ENCODE results near the gene TMEM164.
A peak's percentile ranks its signal among the peaks of the same experiment; 100 is the strongest.

TMEM164 gene

GRCh38 chrX:110004215-110004614 is 1.3 kb downstream of the TMEM164 start:
- H3K4me3 ChIP-seq (ENCODE audit: control insufficient read depth in 1 of 7, extremely low read depth in 1 of 7, insufficient read depth in 4 of 7, low read depth in 2 of 7, low read length in 6 of 7): peak overlapping the region in 2 of 7 experiments; percentile 72 to 82
- no peaks in the 10 kb centered on the region for H3K9me3 ChIP-seq (ENCODE audit: control extremely low read depth in 1 of 5, control insufficient read depth in 4 of 5, insufficient read depth in 2 of 5, low read depth in 1 of 5, low read length in 4 of 5)
- H3K4me1 ChIP-seq (ENCODE audit: control extremely low read depth in 1 of 4, control insufficient read depth in 4 of 4, insufficient read depth in 4 of 4, low read length in 3 of 4): peaks cover 0 to 37% (median 21%) of the 10 kb centered on the region in 4 experiments
- POLR2A ChIA-PET: no interaction called here
- 90% methylated on average over 6 of the region's 8 CpGs for WGBS (ENCODE audit: insufficient coverage)
- CTCF ChIA-PET: no interaction called here
- H3K27ac ChIP-seq (ENCODE audit: insufficient read depth in 1 of 2, low read depth in 1 of 2, low read length in 2 of 2, poor library complexity in 1 of 2, severe bottlenecking in 2 of 2): no peak overlapping the region
- peaks cover 0 to 5% (median 0%) of the 10 kb centered on the region in 4 experiments for H3K36me3 ChIP-seq (ENCODE audit: control insufficient read depth in 4 of 4, insufficient read depth in 4 of 4, low read length in 3 of 4)
- DNase-seq: no peak
- H3K27me3 ChIP-seq (replicated peaks in 2 of 5; ENCODE audit: control insufficient read depth in 4 of 5, insufficient read depth in 5 of 5, low read length in 4 of 5): peaks cover 0 to 15% (median 0%) of the 10 kb centered on the region in 5 experiments

GRCh38 chrX:110004731-110005369 is 1.9 kb downstream of the TMEM164 start:
- H3K4me1 ChIP-seq (ENCODE audit: control extremely low read depth in 1 of 4, control insufficient read depth in 4 of 4, insufficient read depth in 4 of 4, low read length in 3 of 4): peaks cover 0 to 37% (median 21%) of the 10 kb centered on the region in 4 experiments
- WGBS (ENCODE audit: insufficient coverage): 91% methylated on average over 2 of the region's 3 CpGs
- peak overlapping the region in 1 of 7 experiments; percentile 82 for H3K4me3 ChIP-seq (ENCODE audit: control insufficient read depth in 1 of 7, extremely low read depth in 1 of 7, insufficient read depth in 4 of 7, low read depth in 2 of 7, low read length in 6 of 7)
- no peak for DNase-seq
- CTCF ChIA-PET: interaction anchor here (1.3 kb wide), 1 partner anchor 95 kb away, joined by 3 read pairs; no protein-coding TSS in a partner anchor
- no peaks in the 10 kb centered on the region for H3K9me3 ChIP-seq (ENCODE audit: control extremely low read depth in 1 of 5, control insufficient read depth in 4 of 5, insufficient read depth in 2 of 5, low read depth in 1 of 5, low read length in 4 of 5)
- peaks cover 0 to 5% (median 0%) of the 10 kb centered on the region in 4 experiments for H3K36me3 ChIP-seq (ENCODE audit: control insufficient read depth in 4 of 4, insufficient read depth in 4 of 4, low read length in 3 of 4)
- POLR2A ChIA-PET: no interaction called here
- peaks cover 0 to 15% (median 0%) of the 10 kb centered on the region in 5 experiments for H3K27me3 ChIP-seq (replicated peaks in 2 of 5; ENCODE audit: control insufficient read depth in 4 of 5, insufficient read depth in 5 of 5, low read length in 4 of 5)
- H3K27ac ChIP-seq (ENCODE audit: insufficient read depth in 1 of 2, low read depth in 1 of 2, low read length in 2 of 2, poor library complexity in 1 of 2, severe bottlenecking in 2 of 2): no peak overlapping the region

GRCh38 chrX:110006161-110006560 is 3.2 kb downstream of the TMEM164 start:
- H3K27ac ChIP-seq (ENCODE audit: insufficient read depth in 1 of 2, low read depth in 1 of 2, low read length in 2 of 2, poor library complexity in 1 of 2, severe bottlenecking in 2 of 2): no peak overlapping the region
- H3K27me3 ChIP-seq (replicated peaks in 2 of 5; ENCODE audit: control insufficient read depth in 4 of 5, insufficient read depth in 5 of 5, low read length in 4 of 5): peaks cover 0 to 15% (median 0%) of the 10 kb centered on the region in 5 experiments
- peaks cover 0 to 5% (median 0%) of the 10 kb centered on the region in 4 experiments for H3K36me3 ChIP-seq (ENCODE audit: control insufficient read depth in 4 of 4, insufficient read depth in 4 of 4, low read length in 3 of 4)
- ChIA-PET CTCF (interaction anchor here (1.0 to 1.3 kb wide), 2 partner anchors 11 to 96 kb away, joined by 3 read pairs; no protein-coding TSS in a partner anchor), POLR2A (no interaction called here)
- no peak for DNase-seq
- H3K4me1 ChIP-seq (ENCODE audit: control extremely low read depth in 1 of 4, control insufficient read depth in 4 of 4, insufficient read depth in 4 of 4, low read length in 3 of 4): peaks cover 0 to 37% (median 21%) of the 10 kb centered on the region in 4 experiments
- H3K9me3 ChIP-seq (ENCODE audit: control extremely low read depth in 1 of 5, control insufficient read depth in 4 of 5, insufficient read depth in 2 of 5, low read depth in 1 of 5, low read length in 4 of 5): no peaks in the 10 kb centered on the region
- peak overlapping the region in 1 of 7 experiments; percentile 4 for H3K4me3 ChIP-seq (ENCODE audit: control insufficient read depth in 1 of 7, extremely low read depth in 1 of 7, insufficient read depth in 4 of 7, low read depth in 2 of 7, low read length in 6 of 7)
- WGBS (ENCODE audit: insufficient coverage): 84% methylated on average over 2 of the region's 2 CpGs

- POLR2A ChIA-PET: no interaction called here
- Histone ChIP-seq H3K9me3 (ENCODE audit: control extremely low read depth in 1 of 5, control insufficient read depth in 4 of 5, insufficient read depth in 2 of 5, low read depth in 1 of 5, low read length in 4 of 5) (no peaks in the 10 kb centered on the region), H3K36me3 (ENCODE audit: control insufficient read depth in 4 of 4, insufficient read depth in 4 of 4, low read length in 3 of 4) (peaks cover 0 to 5% (median 1%) of the 10 kb centered on the region in 4 experiments), H3K4me3 (ENCODE audit: control insufficient read depth in 1 of 7, extremely low read depth in 1 of 7, insufficient read depth in 4 of 7, low read depth in 2 of 7, low read length in 6 of 7) (no peak overlapping the region), H3K27me3 (replicated peaks in 2 of 5; ENCODE audit: control insufficient read depth in 4 of 5, insufficient read depth in 5 of 5, low read length in 4 of 5) (peaks cover 0 to 10% (median 0%) of the 10 kb centered on the region in 5 experiments), H3K27ac (ENCODE audit: insufficient read depth in 1 of 2, low read depth in 1 of 2, low read length in 2 of 2, poor library complexity in 1 of 2, severe bottlenecking in 2 of 2) (no peak overlapping the region), H3K4me1 (ENCODE audit: control extremely low read depth in 1 of 4, control insufficient read depth in 4 of 4, insufficient read depth in 4 of 4, low read length in 3 of 4) (peaks cover 0 to 35% (median 20%) of the 10 kb centered on the region in 4 experiments)
- WGBS (ENCODE audit: insufficient coverage): 76% methylated on average over 2 of the region's 3 CpGs
- no peak for DNase-seq
- CTCF ChIA-PET: no interaction called here
Observed at GRCh38 chrX:110006821-110007375, 4.0 kb downstream of the TMEM164 start.

DNA sequence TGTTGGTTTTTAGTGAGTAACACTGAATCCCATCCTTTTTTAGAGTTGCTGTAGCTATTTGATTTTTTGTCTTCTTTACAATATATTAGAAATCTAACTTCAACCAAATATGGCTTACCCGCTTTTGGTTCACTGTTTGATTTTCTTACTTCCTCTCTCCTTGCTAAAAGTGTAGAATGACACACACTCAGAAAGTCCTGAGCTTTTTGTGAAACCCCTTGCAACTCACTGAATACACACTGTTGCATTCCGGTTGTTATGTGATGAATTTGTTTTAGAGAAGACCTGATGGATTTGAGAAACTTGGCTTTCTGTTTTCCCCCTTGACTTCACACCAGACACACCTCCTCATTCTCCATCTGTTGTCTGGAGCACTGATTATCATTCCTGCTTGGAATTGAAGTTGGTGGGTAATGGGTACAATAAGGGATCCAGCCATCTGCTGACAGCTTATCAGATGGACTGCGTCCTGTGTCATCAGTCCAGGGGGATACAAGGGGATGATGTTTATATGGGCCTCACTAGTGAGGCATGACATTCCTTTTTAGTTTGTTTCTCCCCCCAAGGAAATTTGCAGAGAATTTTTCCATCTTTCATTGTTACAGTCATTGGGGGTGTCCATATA is 5.2 kb downstream of the TMEM164 start:
- peaks cover 0 to 32% (median 18%) of the 10 kb centered on the region in 4 experiments for H3K4me1 ChIP-seq (ENCODE audit: control extremely low read depth in 1 of 4, control insufficient read depth in 4 of 4, insufficient read depth in 4 of 4, low read length in 3 of 4)
- CTCF ChIA-PET: interaction anchor here (0.7 to 1.3 kb wide), 2 partner anchors 18 to 145 kb away, joined by 3 read pairs; no protein-coding TSS in a partner anchor
- H3K27ac ChIP-seq (ENCODE audit: insufficient read depth in 1 of 2, low read depth in 1 of 2, low read length in 2 of 2, poor library complexity in 1 of 2, severe bottlenecking in 2 of 2): no peak overlapping the region
- POLR2A ChIA-PET: no interaction called here
- H3K9me3 ChIP-seq (ENCODE audit: control extremely low read depth in 1 of 5, control insufficient read depth in 4 of 5, insufficient read depth in 2 of 5, low read depth in 1 of 5, low read length in 4 of 5): no peaks in the 10 kb centered on the region
- H3K36me3 ChIP-seq (ENCODE audit: control insufficient read depth in 4 of 4, insufficient read depth in 4 of 4, low read length in 3 of 4): peaks cover 0 to 14% (median 2%) of the 10 kb centered on the region in 4 experiments
- peaks cover 0 to 7% (median 0%) of the 10 kb centered on the region in 5 experiments for H3K27me3 ChIP-seq (replicated peaks in 2 of 5; ENCODE audit: control insufficient read depth in 4 of 5, insufficient read depth in 5 of 5, low read length in 4 of 5)
- 83% methylated on average over 1 of the region's 3 CpGs for WGBS (ENCODE audit: insufficient coverage)
- DNase-seq: no peak
- H3K4me3 ChIP-seq (ENCODE audit: control insufficient read depth in 1 of 7, extremely low read depth in 1 of 7, insufficient read depth in 4 of 7, low read depth in 2 of 7, low read length in 6 of 7): no peak overlapping the region

- no peaks in the 10 kb centered on the region for H3K9me3 ChIP-seq (ENCODE audit: control extremely low read depth in 1 of 5, control insufficient read depth in 4 of 5, insufficient read depth in 2 of 5, low read depth in 1 of 5, low read length in 4 of 5)
- POLR2A ChIA-PET: no interaction called here
- DNase-seq: no peak
- no peaks in the 10 kb centered on the region for H3K27me3 ChIP-seq (replicated peaks in 2 of 5; ENCODE audit: control insufficient read depth in 4 of 5, insufficient read depth in 5 of 5, low read length in 4 of 5)
- H3K4me1 ChIP-seq (ENCODE audit: control extremely low read depth in 1 of 4, control insufficient read depth in 4 of 4, insufficient read depth in 4 of 4, low read length in 3 of 4): peaks cover 0 to 11% (median 7%) of the 10 kb centered on the region in 4 experiments
- CTCF ChIA-PET: no interaction called here
- no peak overlapping the region for H3K27ac ChIP-seq (ENCODE audit: insufficient read depth in 1 of 2, low read depth in 1 of 2, low read length in 2 of 2, poor library complexity in 1 of 2, severe bottlenecking in 2 of 2)
- H3K4me3 ChIP-seq (ENCODE audit: control insufficient read depth in 1 of 7, extremely low read depth in 1 of 7, insufficient read depth in 4 of 7, low read depth in 2 of 7, low read length in 6 of 7): no peak overlapping the region
- WGBS (ENCODE audit: insufficient coverage): 69% methylated on average over 3 of the region's 3 CpGs
- H3K36me3 ChIP-seq (ENCODE audit: control insufficient read depth in 4 of 4, insufficient read depth in 4 of 4, low read length in 3 of 4): peaks cover 0 to 24% (median 3%) of the 10 kb centered on the region in 4 experiments
Observed at GRCh38 chrX:110012818-110013485, 10.0 kb downstream of the TMEM164 start.
